Glomerular visceral epithelial cell (primary cell): ENCODE measurements around the gene FRMD8.

Experiments
- DNase-seq: peaks from one replicate; pipeline ENCODE4 v3.0.0-alpha.2; 2016; ENCODE audit errors: extremely low spot score

Gene FRMD8

DNA sequence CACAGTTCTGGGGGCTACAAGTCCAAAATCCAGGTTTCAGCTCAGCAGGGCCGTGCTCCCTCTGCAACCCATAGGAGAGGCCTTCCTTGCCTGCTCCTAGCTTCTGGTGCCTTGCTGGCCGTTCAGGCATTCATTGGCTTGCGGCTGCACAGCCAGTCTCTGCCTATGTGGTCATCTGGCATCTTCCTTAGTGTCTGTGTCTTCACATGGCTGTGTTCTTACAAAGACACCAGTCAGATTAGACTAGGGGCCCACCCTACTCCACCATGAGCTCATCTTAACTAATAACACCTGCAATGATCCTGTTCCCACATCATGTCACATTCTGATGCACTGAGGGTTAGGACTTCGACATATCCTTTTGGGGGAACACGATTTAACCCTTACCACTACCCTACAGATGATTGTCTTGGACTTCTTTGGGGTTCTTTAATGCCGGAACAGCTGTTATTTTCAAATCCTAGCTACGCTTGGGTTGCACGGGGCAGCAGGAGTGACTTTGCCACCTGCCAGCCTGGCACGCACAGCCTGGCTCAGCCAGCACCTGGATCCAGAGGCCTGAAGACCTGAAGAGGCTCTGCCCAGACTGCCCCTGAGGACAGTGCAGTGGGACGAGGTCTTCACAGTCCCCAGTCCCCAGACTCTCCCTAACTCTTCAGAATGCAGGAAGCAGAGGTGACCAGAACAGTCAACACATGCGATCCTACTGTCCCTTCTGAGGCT lies 28.5 kb downstream of the FRMD8 start:
- DNase-seq = peak; percentile 18

DNA sequence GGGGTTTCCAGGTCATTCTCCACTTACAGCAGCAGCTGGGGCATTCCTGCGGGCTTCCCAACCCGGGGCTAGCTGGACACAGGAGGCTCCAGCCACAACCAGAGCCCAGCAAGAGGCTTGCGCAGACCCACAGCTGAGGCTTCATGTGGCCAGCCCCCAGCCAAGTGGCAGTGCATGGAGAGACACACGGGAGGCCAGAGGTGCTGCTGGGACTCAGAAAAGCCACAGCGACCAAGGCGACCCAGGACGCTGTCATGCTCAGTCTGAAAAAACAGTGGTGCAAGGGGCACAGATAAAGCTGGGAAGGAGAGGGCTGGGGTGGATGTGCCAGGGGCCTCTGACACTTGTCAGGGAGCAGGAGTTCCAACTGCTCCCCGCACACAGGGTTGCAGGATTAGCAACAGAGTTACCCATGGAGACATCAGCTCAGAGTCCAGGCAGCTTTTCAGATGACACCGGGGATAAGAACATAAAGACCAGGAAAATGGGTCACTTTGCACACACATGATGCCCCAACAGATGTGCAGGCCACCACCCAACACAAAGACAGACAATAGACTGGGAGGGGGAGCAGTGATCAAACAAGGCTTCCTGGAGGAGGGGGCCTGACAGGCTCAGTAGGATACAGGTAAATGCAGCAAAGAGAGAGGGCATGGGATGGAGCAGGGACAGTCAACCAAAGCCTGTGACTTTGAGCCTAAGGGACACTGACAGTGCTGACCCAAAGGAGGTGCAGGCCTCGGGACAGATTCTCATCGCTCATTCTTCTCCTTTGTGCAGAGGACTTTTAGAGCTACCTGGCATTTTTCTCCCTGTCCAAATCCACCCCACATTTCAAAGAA lies 29.3 kb downstream of the FRMD8 start:
- DNase-seq = no peak

- peak; percentile 84 for DNase-seq
Measured at GRCh38 chr11:65416341-65416824, 29.9 kb downstream of the FRMD8 start.

DNA sequence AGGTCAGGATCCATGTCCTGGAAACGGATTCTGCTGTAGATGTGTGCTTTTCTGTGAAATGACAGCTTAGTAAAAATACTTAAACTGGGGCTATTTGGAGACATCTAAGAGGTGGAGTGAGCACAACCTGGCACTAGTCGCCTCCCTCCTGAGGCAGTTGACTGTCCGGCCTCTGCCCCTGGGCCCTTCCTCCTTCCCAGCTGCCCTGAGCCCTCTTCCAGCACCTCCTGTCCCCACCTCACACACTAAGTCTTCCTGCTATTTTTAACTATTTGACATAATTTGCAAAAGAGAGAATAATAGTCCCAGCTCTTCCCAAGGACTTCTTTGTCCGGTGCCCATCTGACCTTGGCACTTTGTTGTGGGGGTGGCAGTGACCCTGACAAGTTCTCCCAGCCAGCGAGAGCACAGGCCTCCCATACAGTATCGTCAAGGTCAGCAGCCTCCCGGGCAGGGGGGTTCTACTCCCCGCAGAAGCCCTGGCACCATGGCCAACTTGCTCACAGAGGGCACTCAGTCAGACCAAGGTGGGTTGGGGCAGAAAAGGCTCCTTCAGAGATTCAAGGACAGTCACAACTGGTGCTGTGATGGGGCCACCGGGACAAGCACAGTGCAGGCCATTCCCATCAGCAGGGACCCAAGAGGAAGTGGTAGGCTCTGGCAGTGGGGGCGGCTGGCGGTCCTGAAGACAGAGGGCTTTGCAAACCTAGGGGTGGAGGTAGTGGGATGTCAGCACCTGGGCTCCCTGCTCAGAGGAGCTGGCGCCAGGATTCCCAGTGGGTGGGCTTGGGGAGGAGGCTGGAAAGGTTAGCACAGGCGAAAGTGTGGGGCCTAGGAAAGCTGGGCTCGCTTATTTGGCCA lies 30.6 kb downstream of the FRMD8 start:
- DNase-seq = no peak

DNA sequence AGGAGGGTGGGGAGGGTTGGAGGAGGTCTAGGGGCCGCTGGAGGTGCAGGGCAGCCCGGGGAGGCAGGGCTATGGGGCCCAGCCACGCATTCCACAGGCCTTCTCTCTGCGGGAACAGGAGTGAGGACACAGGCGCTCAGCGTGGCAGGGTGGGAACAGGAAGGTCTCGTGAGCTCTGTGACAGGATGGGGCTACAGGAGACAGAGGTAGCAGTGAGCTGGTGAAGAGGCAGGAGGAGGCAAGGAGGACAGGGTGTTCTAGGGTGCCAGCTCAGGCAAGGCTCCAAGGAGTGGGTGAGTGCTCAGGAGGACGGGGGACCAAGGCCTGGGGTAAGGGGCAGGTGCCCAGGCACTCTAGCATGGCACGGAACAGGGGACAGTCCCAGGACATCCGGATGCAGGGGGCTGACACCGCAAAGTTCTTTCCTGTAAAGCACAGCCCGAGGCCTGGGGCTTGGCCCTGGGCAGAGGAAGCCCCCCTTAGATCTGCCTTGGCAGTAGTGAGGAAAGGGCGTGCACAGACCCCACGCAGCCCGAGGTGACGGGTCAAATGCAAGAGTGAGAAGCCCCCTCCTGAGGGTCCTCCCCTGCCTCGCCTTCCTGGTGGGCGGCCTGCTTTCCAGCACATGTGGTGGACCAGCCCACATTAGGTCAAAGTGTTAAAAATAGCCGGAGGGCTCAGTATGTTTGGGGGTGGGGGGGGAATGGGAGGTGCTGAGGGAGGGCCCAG lies 31.4 kb downstream of the FRMD8 start:
- peak; percentile 40 for DNase-seq

DNA sequence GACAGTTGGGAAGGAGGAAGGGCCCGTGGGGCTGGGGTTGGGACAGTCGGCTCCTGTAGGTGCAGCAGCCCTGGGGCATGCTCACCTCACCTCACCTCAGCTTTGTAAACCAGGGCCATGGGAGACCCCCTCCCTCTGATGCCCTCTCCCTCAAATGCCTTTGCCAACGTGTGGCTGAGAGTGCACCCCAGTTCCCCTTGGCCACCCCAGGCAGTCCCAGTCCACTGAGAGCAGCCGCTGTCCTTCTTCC lies 31.9 kb downstream of the FRMD8 start:
- no peak for DNase-seq

GRCh38 chr11:65418681-65419459 lies 32.4 kb downstream of the FRMD8 start:
- peak; percentile 93 for DNase-seq

- no peak for DNase-seq
Measured at GRCh38 chr11:65419460-65419771, 33.0 kb downstream of the FRMD8 start.

DNA sequence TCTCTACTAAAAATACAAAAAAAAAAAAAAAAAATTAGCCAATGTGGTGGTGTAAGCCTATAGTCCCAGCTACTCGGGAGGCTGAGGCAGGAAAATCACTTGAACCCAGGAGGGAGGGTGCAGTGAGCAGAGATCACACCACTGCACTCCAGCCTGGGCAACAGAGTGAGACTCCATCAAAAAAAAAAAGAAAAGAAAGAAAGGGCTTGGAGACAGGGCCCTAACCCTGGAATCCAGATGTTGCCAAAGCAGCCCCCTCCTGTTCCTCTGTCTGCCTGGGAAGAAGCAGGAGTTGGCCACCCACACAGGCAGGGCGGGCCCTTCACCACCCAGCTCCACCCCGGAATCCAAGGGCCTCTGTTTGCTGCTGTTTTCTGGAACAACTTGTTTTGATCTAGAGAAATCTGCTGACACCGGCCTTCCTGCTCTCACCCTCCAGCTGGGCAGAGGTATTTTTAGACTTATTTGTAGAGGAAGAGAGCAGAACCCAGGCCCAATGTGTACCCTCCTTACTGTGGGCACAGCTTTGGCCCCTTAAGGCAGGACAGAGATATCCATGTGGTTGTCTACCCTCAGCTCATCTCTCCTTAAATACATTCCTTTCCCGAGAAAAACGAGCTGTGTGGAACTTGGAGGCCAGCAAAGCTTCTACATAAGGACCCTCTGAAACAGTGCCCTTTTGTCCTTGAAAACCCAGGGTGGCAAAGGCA lies 33.5 kb downstream of the FRMD8 start:
- DNase-seq = peak; percentile 79

GRCh38 chr11:65420506-65420905 lies 34.1 kb downstream of the FRMD8 start:
- no peak for DNase-seq

- peak; percentile 95 for DNase-seq
Measured at GRCh38 chr11:65420979-65421793, 34.7 kb downstream of the FRMD8 start.

DNA sequence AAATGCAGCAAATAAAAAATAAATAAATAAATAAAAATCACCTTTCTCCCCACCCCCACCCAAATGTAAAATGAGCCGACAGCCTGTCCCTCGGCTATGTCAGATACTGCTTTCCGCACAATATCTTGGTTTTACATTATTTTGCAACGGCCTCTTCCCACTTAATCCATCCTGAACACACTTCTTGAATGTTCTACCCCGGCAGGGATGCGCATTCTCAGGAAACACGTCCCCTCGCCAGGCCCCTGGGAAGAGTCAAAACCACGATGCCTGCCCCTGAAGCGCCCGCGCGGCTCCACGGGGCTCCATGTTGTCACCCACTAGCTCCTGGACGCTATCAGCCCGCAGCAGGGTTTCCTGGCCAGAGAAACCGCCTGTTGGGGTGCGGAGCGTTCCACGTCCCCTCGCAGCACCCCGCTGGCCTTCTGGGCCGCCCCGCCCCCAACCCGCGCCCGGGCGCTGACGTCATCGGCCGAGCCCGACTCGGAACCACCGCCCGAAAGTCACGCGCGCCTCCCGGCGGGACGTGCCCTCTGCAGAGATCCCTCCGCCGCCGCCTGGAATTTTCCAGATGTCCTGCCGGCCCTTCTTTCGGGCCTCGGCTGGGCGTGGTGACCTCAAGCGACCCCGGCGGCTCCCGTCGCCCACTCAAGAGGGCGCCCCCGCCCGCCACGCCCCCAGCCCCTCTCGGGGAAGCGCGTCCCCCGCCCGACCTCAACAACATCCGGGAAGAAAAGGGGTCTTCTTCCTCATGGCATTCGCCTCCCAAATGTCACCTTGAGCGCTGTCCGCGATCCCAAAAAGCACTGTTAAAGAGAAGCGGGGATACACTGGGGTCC lies 35.6 kb downstream of the FRMD8 start:
- DNase-seq = peak; percentile 97

GRCh38 chr11:65422633-65423515 lies 36.4 kb downstream of the FRMD8 start, which contains the start of gene NEAT1:
TSS of gene NEAT1 (plus strand) at chr11:65422798.
- peak; percentile 95 for DNase-seq

GRCh38 chr11:65423516-65424204 lies 37.2 kb downstream of the FRMD8 start:
- peak; percentile 50 for DNase-seq

- peak; percentile 66 for DNase-seq
Measured at GRCh38 chr11:65424205-65425104, 38.0 kb downstream of the FRMD8 start.
